ENCODE measurements around the gene SPTB.

Gene SPTB

DNA sequence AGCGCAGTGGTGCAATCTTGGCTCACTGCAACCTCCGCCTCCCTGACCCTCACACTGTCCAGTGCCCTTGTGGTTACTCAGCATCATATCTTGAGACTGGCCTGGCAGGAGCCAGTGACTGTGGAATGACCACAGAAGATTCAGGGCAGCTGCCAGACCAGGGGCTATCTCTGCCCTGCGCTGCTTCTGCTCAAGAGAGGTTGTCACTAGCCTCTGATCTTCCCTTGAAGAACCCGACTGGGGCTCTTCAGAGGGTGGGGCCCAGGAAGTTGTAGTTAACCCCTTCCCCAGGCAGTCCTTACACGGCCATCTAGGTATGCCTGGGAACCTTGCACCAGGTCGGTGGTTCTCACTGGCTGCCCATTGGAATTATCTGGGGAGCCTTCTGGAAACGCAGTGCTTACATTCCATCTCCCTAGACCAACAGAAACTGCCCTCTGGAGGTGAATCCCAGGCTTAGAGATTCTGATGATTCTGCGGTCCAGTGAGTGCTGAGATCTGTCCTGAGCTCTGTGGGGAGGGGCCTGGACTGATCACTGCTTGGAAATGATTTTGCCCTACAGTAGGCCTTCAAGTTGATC is 134.1 kb downstream of the SPTB start:
- no peak for DNase-seq

GRCh38 chr14:64743061-64743460 is 136.6 kb downstream of the SPTB start:
- no peak for DNase-seq

DNA sequence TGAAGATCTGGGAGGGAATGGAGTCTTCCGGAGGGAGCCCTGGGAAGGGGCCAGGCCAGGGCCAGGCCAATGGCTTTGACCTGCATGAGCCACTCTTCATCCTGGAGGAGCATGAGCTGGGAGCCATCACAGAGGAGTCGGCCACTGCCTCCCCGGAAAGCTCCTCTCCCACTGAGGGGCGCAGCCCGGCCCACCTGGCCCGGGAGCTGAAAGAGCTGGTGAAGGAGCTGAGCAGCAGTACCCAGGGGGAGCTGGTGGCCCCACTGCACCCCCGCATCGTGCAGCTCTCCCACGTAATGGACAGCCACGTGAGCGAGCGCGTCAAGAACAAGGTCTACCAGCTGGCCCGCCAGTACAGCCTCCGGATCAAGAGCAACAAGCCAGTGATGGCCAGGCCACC is 137.7 kb downstream of the SPTB start:
- DNase-seq = no peak

DNA sequence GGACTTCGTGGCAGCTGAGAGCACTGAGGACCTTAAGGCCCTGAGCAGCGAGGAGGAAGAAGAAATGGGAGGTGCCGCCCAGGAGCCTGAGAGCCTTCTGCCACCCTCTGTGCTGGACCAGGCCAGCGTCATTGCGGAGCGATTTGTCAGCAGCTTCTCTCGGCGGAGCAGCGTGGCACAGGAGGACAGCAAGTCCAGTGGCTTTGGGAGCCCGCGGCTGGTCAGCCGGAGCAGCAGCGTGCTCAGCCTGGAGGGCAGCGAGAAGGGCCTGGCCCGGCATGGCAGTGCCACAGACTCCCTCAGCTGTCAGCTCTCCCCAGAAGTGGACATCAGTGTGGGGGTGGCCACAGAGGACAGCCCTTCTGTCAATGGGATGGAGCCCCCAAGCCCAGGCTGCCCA is 138.5 kb downstream of the SPTB start:
- DNase-seq = no peak

DNA sequence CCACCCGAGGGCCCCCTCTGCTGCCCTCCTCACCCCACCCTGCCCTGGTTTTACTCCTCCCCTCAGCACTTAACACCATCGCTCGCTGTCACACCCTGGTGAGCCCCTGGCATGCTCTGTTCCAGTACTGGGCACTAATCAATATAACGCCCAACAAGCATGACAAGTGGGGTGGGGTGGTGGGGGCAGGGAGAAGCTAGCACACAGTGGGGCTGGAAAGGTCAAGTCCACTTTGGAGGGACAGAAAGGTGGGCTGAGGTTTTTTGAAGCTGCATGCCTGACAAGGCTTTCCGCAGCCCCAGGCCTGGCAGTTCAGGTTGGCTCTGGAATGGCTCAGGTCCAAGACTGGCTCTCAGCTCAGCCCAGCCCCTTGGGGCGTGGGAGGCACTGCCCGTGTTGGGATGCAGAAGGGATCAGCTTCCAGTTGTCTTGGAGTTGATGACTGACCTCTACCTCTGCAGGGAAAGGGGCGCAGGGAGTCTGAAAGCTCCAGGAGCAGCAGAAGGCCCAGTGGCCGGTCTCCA is 141.4 kb downstream of the SPTB start:
- no peak for DNase-seq

GRCh38 chr14:64737391-64738280 is 142.1 kb downstream of the SPTB start:
- DNase-seq = no peak

DNA sequence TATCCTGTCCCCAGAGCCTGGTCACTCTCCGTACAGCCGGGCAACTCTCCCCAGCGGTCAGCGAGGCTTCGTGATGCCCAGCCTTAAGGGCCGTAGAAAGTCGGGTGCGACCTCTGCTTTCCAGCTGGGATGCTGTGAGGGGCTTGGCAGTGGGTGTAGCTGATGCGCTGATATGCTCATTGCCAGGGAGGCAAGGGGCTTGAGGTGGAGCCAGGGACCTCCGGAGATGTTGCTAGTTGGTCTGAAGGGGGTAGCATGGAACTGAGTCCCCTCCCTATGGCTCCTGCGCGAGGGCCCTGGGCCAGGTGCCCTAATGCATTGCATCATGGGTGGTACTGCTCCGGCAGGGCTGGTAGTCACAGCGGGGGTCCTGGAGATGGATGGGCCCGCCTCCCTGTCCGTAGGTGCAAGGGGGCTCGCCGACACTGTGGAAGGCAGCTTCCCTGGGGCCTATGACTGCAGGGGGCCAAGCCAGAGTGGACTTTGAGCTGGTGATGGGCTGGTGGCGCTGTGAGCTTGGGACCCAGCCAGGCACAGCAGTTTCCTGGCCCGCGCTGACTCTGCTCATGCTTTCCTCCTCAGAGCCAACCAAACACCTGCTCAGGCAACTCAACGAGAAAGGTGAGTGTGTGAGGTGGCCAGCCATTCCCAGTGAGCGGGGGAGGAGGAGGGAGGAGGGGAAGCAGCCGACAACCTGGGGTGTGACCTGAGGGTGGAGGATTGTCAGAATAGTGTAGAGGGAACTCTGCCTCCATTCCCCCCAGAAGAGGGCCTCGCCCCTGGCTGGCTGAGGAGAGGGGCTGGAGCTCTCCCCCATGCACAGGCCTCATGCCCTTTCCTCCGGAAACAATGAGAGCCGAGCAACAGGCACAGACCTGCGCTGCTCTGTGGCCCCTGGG is 143.2 kb downstream of the SPTB start:
- DNase-seq = no peak

DNA sequence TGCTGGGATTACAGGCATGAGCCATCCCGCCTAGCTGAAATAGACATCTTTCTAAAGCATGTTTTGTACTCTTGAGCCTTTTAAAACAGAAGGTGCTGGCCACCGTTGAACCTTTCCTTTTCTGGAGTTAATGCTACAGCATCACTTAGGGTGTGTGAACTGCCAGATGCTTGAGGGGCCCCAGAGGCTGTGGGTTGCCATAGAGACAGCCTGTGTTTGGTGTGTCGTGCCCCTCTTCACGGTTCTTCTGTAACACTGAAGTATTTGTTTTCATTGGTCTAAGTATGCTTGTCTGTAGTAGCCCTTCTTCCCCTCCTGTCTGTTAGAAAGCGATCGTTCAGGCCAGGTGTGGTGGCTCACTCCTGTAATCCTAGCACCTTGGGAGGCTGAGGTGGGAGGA is 144.7 kb downstream of the SPTB start:
- no peak for DNase-seq

- no peak for DNase-seq
Observed at GRCh38 chr14:64733899-64734298, 145.8 kb downstream of the SPTB start.

- DNase-seq = no peak
Observed at GRCh38 chr14:64733321-64733720, 146.4 kb downstream of the SPTB start.

DNA sequence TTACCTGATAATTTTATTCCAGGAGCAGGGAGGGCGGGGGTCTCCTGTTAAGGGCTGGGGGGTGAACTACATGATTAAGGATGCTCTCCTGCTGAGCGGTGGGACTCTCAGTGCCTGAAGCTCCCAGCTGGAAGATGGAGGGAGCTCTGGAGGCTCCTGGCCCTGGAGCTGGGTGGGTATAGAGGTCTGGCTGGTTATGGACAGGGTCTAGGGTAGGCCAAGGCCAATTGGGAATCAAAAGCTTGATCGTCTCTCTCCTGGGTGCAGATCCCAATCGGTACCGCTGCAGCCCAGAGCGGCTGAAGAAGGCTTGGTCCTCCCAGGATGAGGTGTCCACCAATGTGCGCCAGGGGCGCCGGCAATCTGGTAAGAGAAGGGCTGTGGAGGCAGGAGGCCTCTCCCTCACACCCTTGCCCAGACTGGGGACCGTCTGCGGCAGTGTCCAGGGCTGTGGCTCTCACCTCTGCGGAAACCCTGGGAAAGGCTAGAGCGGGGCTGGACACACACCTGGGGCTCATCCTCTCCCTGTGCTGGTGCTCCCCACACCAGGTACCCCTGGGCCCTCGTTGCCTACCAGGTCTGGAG is 147.1 kb downstream of the SPTB start:
- DNase-seq = no peak

DNA sequence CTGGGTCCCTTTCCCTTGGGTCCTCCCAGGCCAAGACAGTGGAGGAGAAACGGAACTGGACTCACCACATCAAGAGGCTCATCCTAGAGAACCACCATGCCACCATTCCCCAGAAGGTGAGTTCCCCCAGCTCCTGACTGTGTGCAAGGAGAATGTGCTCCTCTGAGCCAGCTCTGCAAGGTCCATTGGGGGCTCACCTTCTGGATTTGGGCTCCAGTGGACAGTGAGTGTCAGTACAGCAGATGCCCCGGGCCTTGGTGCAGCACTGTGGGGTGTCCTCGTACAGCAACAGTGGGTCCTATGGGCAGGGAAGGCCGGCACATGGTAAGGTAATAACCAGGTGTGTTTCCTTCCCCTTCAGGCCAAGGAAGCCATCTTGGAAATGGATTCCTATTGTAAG is 147.6 kb downstream of the SPTB start:
- no peak for DNase-seq

DNA sequence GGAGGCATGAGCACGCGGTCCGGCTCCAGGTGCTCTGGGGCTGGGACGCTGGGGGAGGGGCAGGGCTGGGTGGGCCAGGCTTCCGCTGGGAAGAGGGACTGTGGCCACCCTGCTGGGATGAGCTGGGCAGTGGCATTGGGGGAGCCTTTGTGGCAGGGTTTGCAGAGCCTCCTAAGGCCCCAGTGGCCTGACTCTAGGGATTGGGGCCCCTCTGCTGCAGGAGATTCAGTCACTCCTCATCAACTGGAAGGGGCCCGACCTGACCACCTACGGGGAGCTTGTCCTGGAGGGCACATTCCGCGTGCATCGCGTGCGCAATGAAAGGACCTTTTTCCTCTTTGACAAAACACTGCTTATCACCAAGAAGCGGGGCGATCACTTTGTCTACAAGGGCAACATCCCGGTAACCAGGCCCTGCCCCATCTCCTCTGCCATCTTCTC is 148.5 kb downstream of the SPTB start:
- no peak for DNase-seq

DNA sequence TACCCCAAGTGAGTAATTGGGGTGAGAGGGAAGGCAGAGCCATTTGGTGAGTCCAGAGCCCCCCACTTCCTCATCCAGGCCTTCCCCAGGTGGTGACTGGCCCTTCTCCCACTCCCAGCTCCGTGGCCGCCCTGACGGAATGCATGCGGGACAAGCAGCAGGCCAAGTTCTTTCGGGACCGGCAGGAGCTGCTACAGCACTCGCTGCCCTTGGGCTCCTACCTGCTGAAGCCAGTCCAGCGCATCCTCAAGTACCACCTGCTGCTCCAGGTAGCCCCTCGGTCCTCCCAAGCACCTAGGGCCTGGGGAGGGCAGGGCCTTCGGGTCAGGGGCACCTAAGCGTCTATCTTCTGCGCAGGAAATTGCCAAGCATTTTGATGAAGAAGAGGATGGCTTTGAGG is 149.0 kb downstream of the SPTB start:
- no peak for DNase-seq

- no peak for DNase-seq
Observed at GRCh38 chr14:64730061-64730440, 149.7 kb downstream of the SPTB start.

DNA sequence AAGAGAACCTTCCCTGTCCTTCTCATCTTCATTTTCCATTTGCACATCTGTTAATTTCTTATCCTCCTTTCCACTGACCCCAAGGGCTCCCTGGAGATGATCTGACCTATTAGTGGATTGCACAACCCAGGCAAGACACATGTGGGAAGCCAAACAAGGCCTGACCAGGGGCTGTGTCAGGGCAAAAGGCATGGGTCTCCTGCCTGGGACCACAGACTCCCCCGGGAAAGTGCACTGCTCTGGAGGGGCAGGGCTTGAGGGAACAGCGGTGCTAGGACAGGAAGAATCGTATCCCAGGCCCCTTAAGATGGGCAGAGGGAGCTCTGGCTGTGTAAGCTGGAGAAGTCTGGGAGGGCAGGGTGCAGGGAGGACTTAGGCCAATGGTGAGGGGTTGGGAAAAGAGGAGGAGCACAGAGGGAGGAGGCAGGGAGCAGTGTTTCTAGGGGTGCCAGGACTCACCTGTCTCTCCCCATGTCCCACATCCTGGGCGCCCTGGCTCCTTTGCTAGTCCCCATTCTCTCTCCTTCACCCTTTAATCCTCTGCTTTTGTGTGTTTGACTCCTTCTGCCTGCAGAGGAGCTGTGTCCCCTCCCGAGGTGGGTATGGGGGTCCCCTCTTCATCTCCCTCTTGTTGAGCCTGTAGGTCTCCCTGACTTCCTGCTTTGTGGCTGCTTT is 150.2 kb downstream of the SPTB start:
- DNase-seq = no peak

DNA sequence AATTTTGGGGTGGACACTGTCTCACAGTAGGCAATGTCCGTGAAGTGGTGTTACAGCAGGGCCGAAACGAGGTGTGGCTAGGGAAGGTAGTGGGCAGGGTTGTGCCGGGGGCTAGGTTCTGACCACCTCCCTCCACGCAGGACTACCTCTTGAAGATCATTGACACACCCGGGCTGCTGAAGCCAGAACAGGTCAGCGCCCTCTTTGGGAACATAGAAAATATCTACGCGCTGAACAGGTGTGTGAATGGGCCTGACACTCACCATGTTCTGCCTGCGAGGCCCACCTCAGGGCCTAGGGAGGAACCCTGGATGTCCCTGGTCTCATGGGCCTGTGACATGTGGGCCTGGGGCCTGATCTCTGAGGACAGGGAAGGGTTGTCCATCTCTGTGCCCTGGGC is 150.9 kb downstream of the SPTB start:
- no peak for DNase-seq

DNA sequence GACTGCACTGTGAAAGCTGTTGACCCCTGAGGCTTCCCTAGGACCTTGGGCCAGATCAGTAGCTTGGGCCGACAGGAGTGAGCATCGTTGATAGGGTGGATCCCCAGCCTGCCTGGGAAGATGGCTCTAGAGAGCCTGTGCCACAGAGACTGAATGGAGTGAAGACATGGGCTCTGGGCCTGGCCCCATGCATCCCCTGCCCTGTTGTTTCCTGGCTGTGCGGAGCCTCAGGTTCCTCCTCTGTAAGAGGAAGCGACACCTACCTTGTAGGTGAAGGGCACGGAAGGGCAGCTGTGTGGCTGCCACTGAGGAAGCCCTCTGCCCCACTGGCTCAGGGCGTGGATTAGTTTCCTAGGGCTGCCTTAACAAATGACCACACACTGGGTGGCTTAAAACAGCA is 151.6 kb downstream of the SPTB start:
- DNase-seq = no peak

GRCh38 chr14:64727551-64728071 is 152.1 kb downstream of the SPTB start:
- no peak for DNase-seq

- no peak for DNase-seq
Observed at GRCh38 chr14:64726585-64726890, 153.2 kb downstream of the SPTB start.

- no peak for DNase-seq
Observed at GRCh38 chr14:64725879-64726584, 153.7 kb downstream of the SPTB start.

All from NCI-H1930 (cell line).